SK-N-SH (cell line): Measurements from ENCODE around the gene SPINK4. TPM values are rescaled to one million over a fixed set of nuclear protein-coding genes. Genes with fewer than 3 reads are reported as not detected.

Experiments
- CTCF ChIA-PET: fragments of 300-600, 350-600 bp; formaldehyde crosslinking; extraction: SDS; loops from one replicate; lab custom pipeline; 2021; lab: Yijun Ruan, JAX
- POLR2A ChIA-PET: fragments of 350-600 bp; sonication (Branson Sonifier 250); formaldehyde crosslinking; extraction: SDS; loops from one replicate; lab custom pipeline; 2020; ENCODE audit warnings: antibody characterized with exemption, inconsistent platforms; lab: Yijun Ruan, JAX
- DNase-seq: peaks from one replicate; pipeline ENCODE4 v3.0.0; 2012
- H2AFZ ChIP-seq: fragments of 200-600 bp; sonication (generic); 2 replicates; pipeline ENCODE4 v1.8.1; 2016; ENCODE audit warnings: antibody characterized with exemption, mild to moderate bottlenecking, low read depth
- H3F3A ChIP-seq: fragments of 200-600 bp; sonication (generic); replicated peaks from 2 replicates; pipeline ENCODE3; 2016; ENCODE audit warnings: antibody characterized with exemption, mild to moderate bottlenecking; ENCODE audit not compliant: insufficient read depth
- H3K27ac ChIP-seq, 2 experiments: fragments of 200-500 bp in 1 of 2; fragments of 200-600 bp in 1 of 2; sonication (Bioruptor generic) in 1 of 2; sonication (generic), shearing (Covaris generic) in 1 of 2; 2 replicates each; pipeline versions ENCODE4 v1.5.1 to v1.6.1; 2014 to 2016; ENCODE audit warnings: low read depth in 2 of 2, inconsistent platforms in 1 of 2, low read length in 1 of 2, mild to moderate bottlenecking in 1 of 2, mixed read lengths in 1 of 2
- H3K27me3 ChIP-seq: fragments of 200-600 bp; sonication (generic), shearing (Covaris generic); 2 replicates; pipeline ENCODE4 v1.6.1; 2016; ENCODE audit warnings: mixed run types; ENCODE audit not compliant: insufficient read depth
- H3K36me3 ChIP-seq, 2 experiments: fragments of 200-500 bp in 1 of 2; fragments of 200-600 bp in 1 of 2; sonication (Bioruptor generic) in 1 of 2; sonication (generic) in 1 of 2; replicated peaks in 1 of 2; 2 replicates each; pipeline versions ENCODE3 to v1.5.1; 2014 to 2016; ENCODE audit warnings: low read length in 1 of 2, mild to moderate bottlenecking in 1 of 2; ENCODE audit not compliant: insufficient read depth in 2 of 2, control insufficient read depth in 1 of 2
- H3K4me1 ChIP-seq, 2 experiments: fragments of 200-500 bp in 1 of 2; fragments of 200-600 bp in 1 of 2; sonication (Bioruptor generic) in 1 of 2; sonication (generic), shearing (Covaris generic) in 1 of 2; 2 replicates each; pipeline versions ENCODE4 v1.5.1 to v1.6.1; 2014 to 2016; ENCODE audit warnings: low read depth in 1 of 2, low read length in 1 of 2, mixed run types in 1 of 2; ENCODE audit not compliant: insufficient read depth in 2 of 2, control insufficient read depth in 1 of 2
- H3K4me2 ChIP-seq: fragments of 200-600 bp; sonication (generic), shearing (Covaris generic); 2 replicates; pipeline ENCODE4 v1.6.1; 2017; ENCODE audit warnings: mixed run types
- H3K4me3 ChIP-seq, 2 experiments: fragments of 200-500 bp in 1 of 2; fragments of 200-600 bp in 1 of 2; sonication (Bioruptor generic) in 1 of 2; sonication (generic), shearing (Covaris generic) in 1 of 2; 2 replicates each; pipeline versions ENCODE4 v1.5.1 to v1.8.1; 2014 to 2016; ENCODE audit warnings: low read depth in 2 of 2, inconsistent platforms in 1 of 2, low read length in 1 of 2, mild to moderate bottlenecking in 1 of 2, mixed read lengths in 1 of 2, moderate library complexity in 1 of 2
- H3K79me2 ChIP-seq: fragments of 200-600 bp; sonication (generic); 2 replicates; pipeline ENCODE4 v1.8.1; 2017; ENCODE audit warnings: mild to moderate bottlenecking; ENCODE audit not compliant: insufficient read depth
- H3K9ac ChIP-seq: fragments of 200-600 bp; sonication (generic); 2 replicates; pipeline ENCODE4 v1.6.1; 2017; ENCODE audit warnings: mixed run types
- H3K9me2 ChIP-seq: fragments of 200-600 bp; sonication (generic); 2 replicates; pipeline ENCODE4 v1.6.1; 2017; ENCODE audit warnings: mixed run types
- H3K9me3 ChIP-seq: fragments of 200-600 bp; sonication (generic); 2 replicates; pipeline ENCODE4 v1.6.1; 2017; ENCODE audit warnings: mixed run types, mild to moderate bottlenecking, moderate library complexity
- H4K20me1 ChIP-seq: fragments of 200-600 bp; sonication (generic); 2 replicates; pipeline ENCODE4 v1.6.1; 2017; ENCODE audit warnings: mild to moderate bottlenecking, mixed run types; ENCODE audit not compliant: insufficient read depth
- CHD2 ChIP-seq: fragments of 150-350 bp; IDR thresholded peaks from 2 replicates; pipeline ENCODE4 v1.6.1; 2018; ENCODE audit warnings: low read length; ENCODE audit not compliant: partially characterized antibody
- ELF1 ChIP-seq: IDR thresholded peaks from 2 replicates; pipeline ENCODE4 v1.4.0; 2012
- EP300 ChIP-seq, 2 experiments: IDR thresholded peaks; 2 replicates each; pipeline versions ENCODE4 v1.4.0 to v1.6.1; 2012; ENCODE audit warnings: borderline replicate concordance in 1 of 2, low read depth in 1 of 2, low read length in 1 of 2
- GABPA ChIP-seq: IDR thresholded peaks from 2 replicates; pipeline ENCODE4 v1.4.0; 2012; ENCODE audit warnings: low read depth, mild to moderate bottlenecking
- MAX ChIP-seq: IDR thresholded peaks from 2 replicates; pipeline ENCODE4 v1.4.0; 2012; ENCODE audit warnings: low read depth
- MEF2A ChIP-seq: IDR thresholded peaks from 2 replicates; pipeline ENCODE4 v1.4.0; 2012; ENCODE audit warnings: low read depth, borderline replicate concordance
- NFIC ChIP-seq: IDR thresholded peaks from 2 replicates; pipeline ENCODE4 v1.4.0; 2012; ENCODE audit warnings: borderline replicate concordance
- POLR2AphosphoS5 ChIP-seq: IDR thresholded peaks from 2 replicates; pipeline ENCODE4 v1.6.1; 2012; ENCODE audit warnings: low read depth, low read length
- RAD21 ChIP-seq: IDR thresholded peaks from 2 replicates; pipeline ENCODE4 v1.6.1; 2012; ENCODE audit warnings: mild to moderate bottlenecking, low read length
- RCOR1 ChIP-seq: fragments of 150-350 bp; IDR thresholded peaks from 2 replicates; pipeline ENCODE4 v1.6.1; 2017; ENCODE audit warnings: antibody characterized with exemption, low read length
- REST ChIP-seq: IDR thresholded peaks from 2 replicates; pipeline ENCODE4 v1.6.1; 2012; ENCODE audit warnings: mild to moderate bottlenecking, low read depth, low read length, moderate library complexity
- RXRA ChIP-seq: IDR thresholded peaks from 2 replicates; pipeline ENCODE4 v1.4.0; 2012; ENCODE audit warnings: low read depth, mild to moderate bottlenecking, borderline replicate concordance
- SIN3A ChIP-seq: IDR thresholded peaks from 2 replicates; pipeline ENCODE4 v1.6.1; 2012; ENCODE audit warnings: low read depth, mild to moderate bottlenecking, low read length, moderate library complexity, borderline replicate concordance
- TAF1 ChIP-seq: IDR thresholded peaks from 2 replicates; pipeline ENCODE4 v1.6.1; 2012; ENCODE audit warnings: low read depth, mild to moderate bottlenecking, low read length, moderate library complexity, borderline replicate concordance
- USF2 ChIP-seq: fragments of 150-350 bp; IDR thresholded peaks from 2 replicates; pipeline ENCODE4 v1.6.1; 2017; ENCODE audit warnings: antibody characterized with exemption, low read length, low read depth, borderline replicate concordance
- YY1 ChIP-seq: IDR thresholded peaks from 2 replicates; pipeline ENCODE4 v1.4.0; 2012; ENCODE audit warnings: low read depth, mild to moderate bottlenecking
- ZBTB33 ChIP-seq: IDR thresholded peaks from 2 replicates; pipeline ENCODE4 v1.4.0; 2012; ENCODE audit warnings: low read depth, borderline replicate concordance
- WGBS: methylation state at CpG from one replicate; pipeline ENCODE4 v1.1.6; 2017; ENCODE audit warnings: low lambda C conversion rate; 5-methylcytosine and 5-hydroxymethylcytosine counted together
- polyA plus RNA-seq, 3 experiments: library from polyadenylated mRNA; depleted of rRNA; stranded (reverse); fragments of >200 nt; gene quantifications; 2 replicates each; pipeline ENCODE4 v1.2.3, GENCODE V29; 2012

The SPINK4 gene
- polyA plus RNA-seq, 1 of the 3 experiments (the other 2 are of a cell fraction), result not detected

GRCh38 chr9:33255471-33255870, 15.5 kb downstream of the SPINK4 start:
- Histone ChIP-seq H3K9ac (no peak overlapping the region), H3K4me2 (no peak overlapping the region), H3K79me2 (no peaks in the 10 kb centered on the region; the same call in 1 of the 2 replicates), H3K27ac (no peak overlapping the region), H3K4me3 (no peak overlapping the region), H4K20me1 (no peaks in the 10 kb centered on the region), H3K36me3 (peaks cover 50 to 67% of the 10 kb centered on the region in 2 experiments), H3K4me1 (no peaks in the 10 kb centered on the region), H3K9me3 (no peaks in the 10 kb centered on the region), H2AFZ (no peak overlapping the region), H3K27me3 (no peaks in the 10 kb centered on the region), H3K9me2 (no peaks in the 10 kb centered on the region), H3F3A (peaks cover 5% of the 10 kb centered on the region)
- 92% methylated on average over 4 of the region's 4 CpGs for WGBS
- DNase-seq, result no peak
- TF ChIP-seq RXRA (no peak), SIN3A (no peak), NFIC (no peak)
- POLR2A ChIA-PET, result no interaction called here
- CTCF ChIA-PET, result no interaction called here

GRCh38 chr9:33256236-33256635, 16.3 kb downstream of the SPINK4 start:
- DNase-seq, result no peak
- no peaks in the 10 kb centered on the region for H3K4me1 ChIP-seq
- no peaks in the 10 kb centered on the region for H3K9me3 ChIP-seq
- H3F3A ChIP-seq, result no peaks in the 10 kb centered on the region
- no peaks in the 10 kb centered on the region for H3K9me2 ChIP-seq
- WGBS, result 72% methylated on average over 2 of the region's 2 CpGs
- no peak overlapping the region for H2AFZ ChIP-seq
- H4K20me1 ChIP-seq, result no peaks in the 10 kb centered on the region
- TF ChIP-seq GABPA, result no peak
- TF ChIP-seq CHD2, result no peak
- no peak for TF ChIP-seq RAD21
- no peak for TF ChIP-seq TAF1
- TF ChIP-seq RXRA, result no peak
- TF ChIP-seq EP300 (IDR thresholded peaks at IDR 0.05; ENCODE audit: borderline replicate concordance in 1 of 2, low read depth in 1 of 2, low read length in 1 of 2), result no peak
- H3K4me3 ChIP-seq, result no peak overlapping the region
- peaks cover 57 to 75% of the 10 kb centered on the region in 2 experiments for H3K36me3 ChIP-seq
- POLR2A ChIA-PET, result no interaction called here
- H3K27me3 ChIP-seq, result no peaks in the 10 kb centered on the region
- H3K79me2 ChIP-seq, result peaks cover 3% of the 10 kb centered on the region; the same call in 1 of the 2 replicates
- H3K9ac ChIP-seq, result no peak overlapping the region
- CTCF ChIA-PET, result no interaction called here
- no peak overlapping the region for H3K27ac ChIP-seq
- H3K4me2 ChIP-seq, result no peak overlapping the region

GRCh38 chr9:33257276-33257675, 17.3 kb downstream of the SPINK4 start:
- H4K20me1 ChIP-seq, result no peaks in the 10 kb centered on the region
- H3K4me1 ChIP-seq, result no peaks in the 10 kb centered on the region
- no peak overlapping the region for H3K9ac ChIP-seq
- H3K36me3 ChIP-seq, result peaks cover 63 to 81% of the 10 kb centered on the region in 2 experiments
- POLR2A ChIA-PET, result no interaction called here
- DNase-seq, result no peak
- no peak overlapping the region for H3K27ac ChIP-seq
- no peaks in the 10 kb centered on the region for H3F3A ChIP-seq
- no peaks in the 10 kb centered on the region for H3K27me3 ChIP-seq
- peaks cover 12% of the 10 kb centered on the region for H3K79me2 ChIP-seq
- CTCF ChIA-PET, result no interaction called here
- H3K4me2 ChIP-seq, result no peak overlapping the region
- 93% methylated on average over 4 of the region's 4 CpGs for WGBS
- H3K9me2 ChIP-seq, result no peaks in the 10 kb centered on the region
- TF ChIP-seq ELF1 (no peak), YY1 (no peak), MAX (no peak), CHD2 (no peak), REST (no peak), USF2 (no peak), ZBTB33 (no peak), RCOR1 (no peak), MEF2A (no peak), POLR2AphosphoS5 (no peak)
- H2AFZ ChIP-seq, result no peak overlapping the region
- H3K4me3 ChIP-seq, result no peak overlapping the region
- no peaks in the 10 kb centered on the region for H3K9me3 ChIP-seq
